ENCODE data around the gene TM9SF2.
A peak's percentile ranks its signal among the peaks of the same experiment; 100 is the strongest.

Gene TM9SF2

DNA sequence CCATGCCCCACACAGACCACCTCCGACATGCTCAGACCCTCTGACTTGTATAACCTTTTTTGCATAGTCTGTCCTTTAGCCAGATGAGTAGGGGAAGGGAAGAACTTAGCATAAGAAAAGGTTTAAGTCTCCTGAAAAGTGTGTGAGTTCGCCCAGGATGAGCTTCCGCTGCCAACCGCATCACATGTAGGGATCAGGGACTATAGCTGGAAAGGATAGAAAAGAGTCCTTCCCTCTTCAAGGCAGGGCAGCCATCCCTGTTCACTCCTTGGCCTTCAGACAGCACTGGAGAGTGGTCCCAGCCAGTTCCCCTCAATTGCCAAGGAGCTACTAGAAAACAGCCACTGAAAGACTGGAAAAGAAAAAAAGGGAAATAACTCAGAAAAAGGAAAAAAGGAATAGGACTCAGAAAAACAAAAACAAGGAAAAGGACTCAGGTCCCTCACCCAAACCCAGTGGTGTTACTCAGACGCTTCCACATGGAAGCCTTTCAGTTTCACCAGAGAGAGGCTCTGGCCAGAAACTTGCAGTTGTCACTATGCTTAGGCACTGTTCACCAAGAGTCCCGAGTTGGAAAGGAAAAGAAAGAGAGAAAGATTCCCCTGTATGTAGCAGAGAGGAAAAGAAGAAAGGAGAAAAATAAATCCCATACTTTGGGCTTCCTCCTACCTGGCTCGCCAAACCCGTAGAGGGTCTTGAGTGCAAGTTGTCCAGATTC is 5.6 kb upstream of the TM9SF2 start:
- no peak for DNase-seq

DNA sequence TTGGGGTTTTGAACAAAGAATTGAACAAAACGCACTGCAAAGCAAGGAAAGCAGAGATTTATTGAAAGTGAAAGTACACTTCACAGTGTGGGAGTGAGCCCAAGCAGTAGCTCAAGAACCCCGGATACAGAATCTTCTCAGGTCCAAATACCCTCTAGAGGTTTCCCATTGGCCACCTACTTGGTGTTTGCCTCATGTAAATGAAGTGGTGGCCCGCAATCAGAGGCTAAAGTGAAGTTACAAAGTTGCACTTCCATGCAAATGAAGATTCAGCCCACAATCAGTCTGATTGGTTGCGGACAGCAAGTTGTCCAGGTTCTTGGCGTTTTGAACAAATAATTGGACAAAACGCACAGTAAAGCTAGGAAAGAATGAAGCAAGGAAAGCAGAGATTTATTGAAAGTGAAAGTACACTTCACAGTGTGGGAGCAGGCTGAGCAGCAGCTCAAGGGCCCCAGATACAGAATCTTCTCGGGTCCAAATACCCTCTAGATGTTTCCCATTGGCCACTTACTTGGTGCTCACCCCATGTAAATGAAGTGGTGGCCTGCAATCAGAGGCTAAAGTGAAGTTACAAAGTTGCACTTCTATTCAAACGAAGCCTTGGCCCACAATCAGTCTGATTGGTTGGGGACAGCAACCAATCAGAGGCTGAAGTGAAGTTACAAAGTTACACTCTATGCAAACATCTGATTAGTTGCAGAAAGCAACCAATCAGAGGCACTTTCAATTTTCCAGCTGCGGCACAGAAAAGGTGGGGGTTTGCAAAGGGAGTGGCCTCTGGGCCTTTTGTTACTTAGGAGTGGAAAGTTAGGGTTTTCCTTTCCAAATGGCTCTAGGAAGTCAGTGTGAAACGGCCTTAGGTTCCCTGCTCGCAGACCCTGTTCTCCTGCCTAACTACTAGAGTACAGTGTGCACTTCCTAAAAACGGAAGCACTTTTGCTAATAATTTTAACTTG is 4.8 kb upstream of the TM9SF2 start:
- no peak for DNase-seq

DNA sequence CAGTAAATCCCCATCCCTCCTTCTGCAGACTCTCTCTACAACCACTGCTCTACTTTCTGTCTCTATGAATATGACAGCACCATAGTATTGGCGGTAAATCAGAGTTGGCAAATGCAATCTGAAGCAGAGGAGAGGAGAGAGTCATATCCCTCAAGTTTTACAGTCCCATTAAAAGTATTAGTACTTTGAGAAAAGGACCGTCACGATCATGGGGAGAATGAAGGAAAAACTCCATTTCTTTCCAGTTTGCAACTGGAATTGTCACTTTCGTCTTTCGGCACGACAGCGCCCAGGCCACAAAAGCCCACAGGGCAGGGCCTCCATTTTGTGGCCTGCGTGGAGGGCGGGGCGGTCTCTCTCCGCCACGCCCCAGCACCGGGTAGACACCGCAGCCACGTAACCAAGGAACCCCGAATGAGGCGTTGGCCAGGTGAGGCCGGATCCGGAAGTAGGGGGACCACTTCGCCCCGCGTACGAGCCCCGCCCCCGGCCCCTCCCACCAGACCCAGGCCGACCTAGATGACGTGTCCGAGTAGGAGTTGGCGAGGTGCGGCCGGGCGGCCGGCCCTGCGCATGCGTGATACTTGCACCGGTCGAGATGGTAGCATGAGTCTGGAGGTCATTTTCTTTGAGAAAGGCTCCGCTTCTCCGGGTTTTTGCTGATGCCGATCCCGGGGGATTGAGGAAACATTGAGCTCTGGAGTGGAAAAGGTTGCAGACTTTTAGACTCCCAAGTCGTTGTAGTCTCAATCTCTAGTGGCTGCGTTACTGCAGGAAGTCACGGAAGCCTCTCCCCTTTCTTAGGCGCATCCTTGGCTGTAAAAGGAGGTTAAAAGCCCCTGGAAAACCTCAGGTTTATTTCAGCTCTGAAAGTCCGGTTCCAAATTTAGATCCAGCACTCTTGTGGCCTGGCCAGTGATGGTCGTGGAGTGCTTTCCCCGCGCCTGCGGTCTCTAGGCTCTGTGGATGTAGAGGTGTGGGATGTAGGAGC is 2.8 kb upstream of the TM9SF2 start:
- DNase-seq = peak; percentile 99

DNA sequence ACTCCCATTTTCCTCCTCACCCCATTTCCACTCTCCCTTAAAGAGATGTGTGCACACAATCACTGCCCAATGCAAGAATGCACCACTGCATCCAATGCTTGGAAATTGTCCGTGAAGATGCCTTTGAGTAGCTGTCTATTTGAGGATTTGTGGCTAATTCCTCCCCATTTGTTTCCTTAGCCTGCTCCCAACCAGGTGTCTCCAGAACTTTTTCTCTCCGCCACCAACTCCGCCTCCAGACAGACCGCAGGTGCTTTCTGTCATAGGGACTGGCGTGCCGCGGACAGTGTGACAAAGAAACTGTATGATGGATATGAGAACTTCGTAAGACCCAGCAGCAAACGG is 461 bp upstream of the TM9SF2 start:
- no peak for DNase-seq

DNA sequence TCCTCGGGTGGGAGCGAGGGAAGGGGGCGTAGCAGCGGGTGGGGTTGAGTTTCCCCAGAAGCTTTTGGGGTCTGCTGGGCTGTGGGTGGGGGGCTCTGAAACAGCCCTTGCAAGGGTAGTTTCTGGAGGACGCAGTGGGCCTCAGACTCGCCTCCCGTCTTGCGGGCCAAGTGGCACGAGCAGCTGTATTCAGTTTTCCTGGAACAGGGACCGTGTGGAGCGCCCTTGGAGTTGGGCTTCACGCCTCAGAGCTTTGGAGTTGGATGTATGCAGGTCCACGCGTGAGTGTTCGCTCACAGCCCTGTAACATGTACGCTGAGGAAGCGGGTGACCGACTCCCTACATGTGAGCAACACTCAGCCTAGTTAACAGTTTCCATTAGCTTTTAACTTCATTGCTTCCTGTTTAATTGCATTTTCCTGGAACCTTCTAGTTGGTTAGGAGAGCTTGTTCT is 603 bp downstream of the TM9SF2 start:
- no peak for DNase-seq

DNA sequence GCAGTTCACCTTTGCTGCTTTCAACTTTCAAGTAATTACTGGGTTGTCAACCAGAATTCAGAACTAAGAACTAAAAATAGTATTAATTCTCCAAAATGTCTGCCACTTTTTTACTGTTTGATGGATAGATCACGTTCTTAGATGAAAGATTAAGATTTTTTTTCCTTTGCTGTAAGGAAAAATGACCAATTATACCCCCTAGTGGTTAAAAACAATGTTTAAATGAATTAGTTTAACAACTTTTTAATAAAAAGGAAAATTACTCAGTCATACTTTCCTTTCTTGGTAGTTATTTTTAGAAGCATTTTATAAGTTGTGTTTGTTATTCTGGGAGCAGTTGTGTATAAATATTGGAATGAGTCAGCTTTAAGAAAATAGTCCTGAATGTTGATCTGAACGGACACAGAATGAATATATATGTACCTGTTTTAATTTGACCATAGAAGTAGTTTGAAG is 4.6 kb downstream of the TM9SF2 start:
- DNase-seq = no peak

DNA sequence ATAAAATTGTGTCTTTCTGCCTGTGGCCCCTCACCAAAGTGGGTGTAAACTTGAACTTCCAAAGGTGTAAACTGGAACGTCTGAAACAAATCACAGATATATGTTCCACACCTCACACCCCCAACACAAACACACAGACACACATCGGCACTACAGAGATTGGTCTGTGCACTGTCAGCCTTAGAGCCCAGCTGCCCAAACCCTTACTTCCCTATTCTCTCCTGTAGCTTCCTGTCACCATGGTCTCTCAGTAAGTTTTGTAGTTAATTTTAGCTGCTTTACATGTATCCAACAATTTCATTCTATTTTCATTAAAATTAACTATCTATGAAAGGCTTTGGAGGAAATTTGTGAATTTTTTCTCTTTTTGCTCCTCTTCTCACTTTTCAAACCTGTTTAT is 5.4 kb downstream of the TM9SF2 start:
- no peak for DNase-seq

DNA sequence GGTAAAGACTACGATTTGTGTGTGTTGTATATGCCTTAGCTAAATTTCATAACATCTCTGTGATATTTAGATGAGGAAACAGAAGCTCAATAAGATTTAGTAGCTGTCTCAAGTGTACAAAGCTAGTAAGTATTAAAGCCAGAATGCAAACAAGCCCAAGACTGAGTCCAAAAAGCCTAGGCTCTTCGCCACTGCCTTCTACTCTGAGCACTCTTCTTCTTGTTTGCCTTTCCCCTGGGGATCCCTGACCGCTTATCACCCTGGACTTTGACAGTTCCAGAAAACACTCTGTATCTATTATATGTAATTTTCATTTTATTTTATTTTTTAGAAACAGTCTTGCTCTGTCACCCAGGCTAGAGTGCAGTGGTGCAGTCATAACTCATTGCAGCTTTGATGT is 5.8 kb downstream of the TM9SF2 start:
- no peak for DNase-seq

DNA sequence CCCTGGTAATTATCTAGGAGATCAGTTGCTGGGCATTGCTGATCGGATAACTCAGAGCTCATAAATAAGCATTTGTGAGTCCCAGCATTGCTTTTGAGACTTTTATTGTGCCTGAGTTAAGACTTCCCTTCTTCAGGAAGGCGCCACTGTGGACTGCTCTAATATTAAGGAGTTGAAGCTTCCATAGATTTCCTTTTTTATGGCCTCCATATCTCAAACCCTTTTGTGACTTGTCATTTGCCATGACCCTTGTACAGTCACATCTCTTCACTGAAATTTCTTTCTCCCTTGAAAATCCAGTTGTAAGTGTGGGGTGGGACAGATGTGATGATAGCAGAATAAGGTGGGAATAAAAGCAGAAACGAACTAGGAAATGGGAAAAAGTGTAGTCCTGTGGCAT is 6.3 kb downstream of the TM9SF2 start:
- DNase-seq = no peak

DNA sequence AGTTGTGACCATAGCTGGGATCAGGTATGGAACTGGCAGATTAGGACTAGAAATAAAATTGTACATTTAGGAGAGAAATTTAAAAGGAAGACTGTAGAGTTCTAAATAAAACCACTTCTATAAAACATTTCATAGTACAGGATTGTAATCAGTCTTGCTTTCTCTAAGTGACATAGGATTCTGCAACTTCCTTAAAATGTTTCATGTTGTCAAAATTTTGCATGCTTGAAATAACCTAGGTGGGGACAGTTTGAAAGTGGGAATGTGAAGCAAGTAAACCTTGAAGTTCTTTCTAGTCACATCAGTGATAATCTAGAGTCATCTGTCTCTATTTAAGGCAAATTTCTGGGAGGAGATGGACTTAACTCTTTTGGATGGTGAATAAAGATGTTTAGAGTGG is 6.7 kb downstream of the TM9SF2 start:
- no peak for DNase-seq

DNA sequence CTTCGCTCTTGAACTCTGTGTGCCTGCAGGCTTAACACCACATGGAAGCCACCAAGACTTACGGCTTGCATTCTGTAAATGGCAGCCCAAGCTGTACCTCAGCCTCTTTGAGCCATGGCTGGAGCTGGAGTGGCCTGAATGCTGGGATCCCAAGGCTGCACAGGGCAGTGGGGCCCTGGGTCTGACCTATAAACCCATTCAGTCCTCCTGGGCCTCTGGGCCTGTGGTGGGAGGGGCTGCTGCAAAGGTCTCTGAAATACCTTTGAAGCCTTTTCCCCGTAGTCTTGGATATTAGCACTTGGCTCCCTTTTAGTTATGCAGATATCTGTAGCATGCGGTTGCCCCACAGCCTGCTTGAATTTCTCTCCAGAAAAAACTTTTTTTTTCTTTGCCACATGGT is 8.2 kb downstream of the TM9SF2 start:
- DNase-seq = no peak

DNA sequence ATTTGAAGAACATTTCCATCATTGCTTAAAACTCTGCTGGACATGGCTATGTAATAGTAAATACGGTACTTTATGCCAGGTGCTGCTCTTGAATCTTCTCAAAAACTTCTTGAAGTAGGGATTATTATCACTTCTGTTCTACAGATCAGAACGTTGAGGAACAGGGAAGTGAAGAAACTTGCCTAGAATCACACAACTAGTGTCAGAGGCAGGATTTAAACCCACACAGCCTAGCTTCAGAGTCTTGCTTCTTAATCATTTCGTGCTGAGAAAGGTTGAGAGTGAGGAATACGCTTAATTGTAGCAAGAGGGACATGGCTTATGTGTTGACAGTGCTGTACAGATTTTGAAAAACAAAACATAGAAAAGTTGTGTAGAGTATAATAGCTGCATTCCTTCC is 13.5 kb downstream of the TM9SF2 start:
- DNase-seq = no peak

DNA sequence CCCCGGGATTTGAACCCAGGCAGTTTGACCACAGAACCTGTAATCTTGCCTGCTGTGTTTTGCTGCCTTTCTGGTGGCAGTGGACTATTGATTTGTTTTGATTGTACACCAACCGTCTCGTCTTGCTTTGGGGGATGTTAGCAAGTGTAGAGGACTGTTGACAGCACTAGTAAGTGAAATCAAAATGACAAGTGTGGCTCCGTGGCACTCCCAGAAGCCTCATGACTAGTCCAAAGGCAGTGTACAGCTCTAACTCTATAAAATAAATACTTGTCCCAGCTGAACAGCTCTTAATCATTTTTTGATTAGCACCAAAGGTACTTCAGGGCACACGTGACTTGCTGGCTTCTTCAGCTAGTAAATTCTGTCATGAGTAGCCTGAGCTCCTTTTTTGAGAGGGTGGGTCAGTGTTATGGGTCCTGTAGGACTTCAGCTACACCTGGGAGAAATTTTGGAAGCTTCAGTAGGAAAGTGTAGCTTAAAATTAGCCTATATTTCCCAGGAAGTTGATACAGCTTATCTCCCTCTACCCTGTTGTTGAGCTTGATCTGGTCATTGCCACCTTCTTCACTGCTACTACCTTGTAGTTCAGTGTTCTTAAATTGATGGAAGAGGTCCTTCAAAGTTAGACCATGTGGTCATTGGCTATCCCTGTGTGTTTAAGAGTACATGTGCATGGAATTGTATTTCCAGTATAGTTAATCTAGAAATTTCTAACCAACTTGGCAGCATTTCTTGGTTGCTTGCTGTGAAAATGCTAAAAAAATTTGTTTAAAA is 15.1 kb downstream of the TM9SF2 start:
- DNase-seq = no peak

DNA sequence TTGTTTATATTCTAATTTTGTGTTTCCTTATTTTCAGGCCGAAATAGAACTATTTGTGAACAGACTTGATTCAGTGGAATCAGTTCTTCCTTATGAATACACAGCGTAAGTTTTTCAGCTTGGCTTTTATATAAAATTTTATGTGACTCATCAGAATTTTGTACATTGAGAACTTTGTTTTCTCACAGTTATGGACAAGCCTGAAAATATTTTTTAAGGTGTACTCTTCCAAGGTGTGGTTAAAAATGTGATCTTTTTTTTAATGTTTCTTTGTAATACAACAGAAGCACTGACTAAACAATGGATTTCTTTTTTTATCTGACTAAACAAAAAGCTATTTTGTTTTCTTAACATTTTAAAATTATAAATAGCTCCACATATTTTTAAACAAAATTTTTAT is 16.3 kb downstream of the TM9SF2 start:
- no peak for DNase-seq

DNA sequence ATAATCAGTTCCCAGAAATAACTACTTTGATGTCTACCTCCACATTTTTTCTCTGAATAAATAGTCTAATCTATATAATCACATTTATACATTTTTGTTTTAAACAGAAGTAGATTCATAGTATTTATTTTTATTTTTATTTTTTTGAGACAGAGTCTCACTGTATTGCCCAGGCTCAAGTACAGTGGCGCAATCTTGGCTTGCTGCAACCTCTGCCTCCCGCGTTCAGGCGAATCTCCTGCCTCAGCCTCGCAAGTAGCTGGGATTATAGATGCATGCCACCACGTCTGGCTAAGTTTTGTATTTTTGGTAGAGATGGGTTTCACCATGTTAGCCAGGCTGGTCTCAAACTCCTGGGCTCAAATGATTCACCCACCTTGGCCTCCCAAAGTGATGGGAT is 16.7 kb downstream of the TM9SF2 start:
- no peak for DNase-seq

DNA sequence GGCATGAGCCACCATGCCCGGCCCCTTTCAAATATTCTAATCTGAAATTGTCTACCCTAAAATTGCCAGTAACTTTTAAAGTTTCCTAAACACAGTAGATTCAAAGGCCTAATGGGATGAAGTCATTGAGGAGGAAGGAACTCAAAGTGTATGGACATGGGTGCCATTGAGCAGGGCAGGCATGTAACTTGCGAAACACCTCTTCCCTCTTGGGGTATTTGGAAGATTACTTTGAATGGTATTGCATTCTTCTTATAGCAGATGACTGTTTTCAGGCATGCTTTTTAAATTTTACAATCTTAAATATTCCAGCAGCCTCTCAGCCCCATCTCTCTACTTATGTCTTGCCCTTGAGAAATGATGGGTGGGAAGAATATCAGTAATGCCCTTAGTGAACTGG is 21.0 kb downstream of the TM9SF2 start:
- no peak for DNase-seq

DNA sequence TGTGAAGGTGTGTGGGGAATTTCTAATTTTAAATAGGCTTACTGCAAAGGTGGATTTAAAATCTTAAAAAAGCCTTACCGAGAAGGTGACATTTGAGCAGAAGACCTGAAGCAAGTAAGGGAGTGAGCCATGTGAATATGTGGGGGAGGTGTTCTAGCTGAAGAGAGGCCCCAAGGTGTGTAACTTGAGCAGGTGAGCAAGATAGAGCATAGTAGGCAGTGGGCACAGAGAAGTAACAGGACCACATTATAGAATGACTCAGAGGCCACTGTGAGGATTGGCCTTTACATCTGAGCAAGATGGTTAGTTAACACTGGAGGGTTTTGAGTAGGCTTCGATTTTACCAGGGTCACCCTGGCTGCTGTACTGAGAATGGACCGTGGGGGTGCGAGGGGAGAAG is 22.6 kb downstream of the TM9SF2 start:
- DNase-seq = no peak

DNA sequence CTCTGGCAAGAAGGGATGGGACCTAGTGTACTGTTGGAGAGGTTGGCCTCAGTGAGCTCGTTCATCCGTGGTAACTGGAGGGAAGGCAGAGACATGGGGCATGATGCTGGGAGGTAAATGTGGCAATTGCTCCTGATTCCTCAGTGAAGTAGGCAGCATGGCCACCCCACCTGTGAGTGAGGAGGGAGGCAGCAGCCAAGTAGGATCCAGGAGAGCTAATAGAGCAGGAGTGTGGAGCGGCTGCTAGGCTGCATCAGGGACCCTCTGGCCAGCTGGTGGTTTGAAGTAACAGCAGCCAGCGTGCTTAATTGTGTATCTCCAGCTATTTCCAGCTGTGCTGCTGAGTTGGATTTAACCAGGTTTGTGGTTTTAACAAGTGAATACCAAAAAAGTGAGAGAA is 24.7 kb downstream of the TM9SF2 start:
- no peak for DNase-seq

DNA sequence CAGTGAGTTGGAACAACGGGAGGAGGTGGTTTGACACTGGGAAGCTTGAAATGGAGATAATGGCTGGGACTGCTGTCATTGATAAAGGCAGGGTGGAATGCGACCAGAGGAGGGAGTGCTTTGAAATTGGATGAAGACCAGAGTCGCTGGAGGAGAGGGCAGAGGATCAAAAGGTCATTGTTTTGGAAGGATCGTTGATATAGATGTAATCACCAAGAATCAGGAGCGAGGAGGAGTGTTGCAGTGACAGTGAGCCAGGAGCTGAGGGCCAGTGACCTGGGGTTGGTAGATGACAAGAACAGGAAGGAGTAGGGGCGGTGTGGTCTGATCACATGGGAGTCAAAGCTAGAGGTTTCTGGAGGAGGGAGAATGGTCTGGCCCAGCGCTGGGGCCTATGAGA is 25.3 kb downstream of the TM9SF2 start:
- no peak for DNase-seq

DNA sequence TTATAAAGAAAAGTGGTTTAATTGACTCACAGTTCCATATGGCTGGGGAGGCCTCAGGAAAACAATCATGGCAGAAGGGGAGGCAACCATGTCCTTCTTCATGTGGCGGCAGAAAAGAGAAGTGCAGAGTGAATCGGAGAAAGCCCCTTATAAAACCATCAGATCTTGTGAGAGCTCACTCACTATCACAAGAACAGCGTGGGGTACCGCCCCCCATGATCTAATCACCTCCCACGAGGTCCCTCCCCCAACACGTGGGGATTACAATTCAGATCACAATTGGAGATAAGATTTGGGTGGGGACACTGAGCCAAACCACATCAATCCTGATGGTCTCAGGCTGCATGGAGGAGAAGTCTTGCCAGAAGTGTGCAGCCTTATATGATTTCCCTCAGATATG is 26.0 kb downstream of the TM9SF2 start:
- no peak for DNase-seq

DNA sequence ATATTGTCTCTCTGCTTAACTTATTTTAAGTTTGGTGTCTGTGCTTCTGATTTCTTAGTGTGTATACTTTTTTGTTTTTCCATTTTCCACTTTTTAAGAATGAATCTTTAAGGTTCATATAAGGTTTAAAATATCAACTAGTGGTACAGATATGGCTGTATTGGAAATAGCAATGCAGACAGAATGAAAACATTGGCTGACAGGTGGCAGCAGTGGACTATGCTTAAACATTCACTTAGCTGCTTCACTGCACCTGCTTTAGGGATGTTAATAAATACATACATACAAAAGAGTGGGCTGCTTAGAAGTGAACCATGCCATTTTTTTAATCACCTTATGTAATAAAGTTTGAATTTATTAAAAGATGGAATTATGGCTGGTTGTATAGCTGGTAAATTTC is 27.3 kb downstream of the TM9SF2 start:
- peak; percentile 43 for DNase-seq

DNA sequence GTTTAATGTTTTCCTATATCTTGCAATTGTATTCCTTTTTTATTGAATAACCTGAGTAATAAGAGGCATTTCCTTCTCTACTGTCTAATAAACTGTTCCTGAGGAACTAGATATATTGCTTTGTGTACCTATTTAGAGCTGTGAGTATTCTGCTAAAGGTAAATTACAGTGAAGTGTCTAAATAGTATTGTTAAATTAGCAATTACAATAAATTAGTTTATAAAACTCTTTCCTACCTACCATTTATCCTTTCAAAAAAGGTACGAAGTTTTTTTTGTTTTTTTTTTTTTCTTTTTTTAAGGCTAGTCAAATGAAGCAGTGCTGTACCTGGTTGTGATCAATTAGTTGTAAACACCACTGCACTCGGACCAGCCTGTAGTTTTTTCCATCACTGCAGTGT is 34.8 kb downstream of the TM9SF2 start:
- no peak for DNase-seq
